Measurements from ENCODE around the gene COQ10B.
"Not testable (repeated sequence)": the region's sequence is repeated elsewhere in the genome, so short reads cannot be mapped to it uniquely, and the experiment has no call there.

Gene COQ10B

GRCh38 chr2:197452754-197453122, 614 bp upstream of the COQ10B start:
- DNase-seq = no peak

DNA sequence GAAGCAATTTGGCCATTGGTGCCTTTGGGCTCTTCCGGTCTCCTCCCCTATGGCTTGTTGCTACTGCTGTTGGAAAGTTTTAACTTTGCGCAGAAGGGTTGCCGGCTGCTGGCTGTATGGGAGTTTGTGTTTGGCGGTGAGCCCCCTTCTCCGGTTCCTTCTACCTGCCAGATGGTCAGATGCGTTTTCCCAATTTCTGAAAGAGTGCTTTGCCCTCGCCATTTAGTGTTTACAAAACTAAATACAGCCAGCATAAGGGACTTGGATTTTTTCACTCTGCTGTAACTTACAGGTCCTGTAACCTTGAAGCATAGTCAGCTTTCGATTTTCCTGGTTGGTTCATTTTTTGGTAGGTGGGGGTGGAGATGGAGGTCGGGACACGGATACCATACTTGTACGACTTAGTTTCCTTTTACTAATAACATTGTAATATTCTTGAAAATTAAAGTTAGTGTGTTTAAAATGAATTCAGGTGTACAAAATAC, 604 bp downstream of the COQ10B start:
- no peak for DNase-seq

- DNase-seq = no peak
These were observed 1.6 kb downstream of the COQ10B start for GRCh38 chr2:197454923-197455322.

DNA sequence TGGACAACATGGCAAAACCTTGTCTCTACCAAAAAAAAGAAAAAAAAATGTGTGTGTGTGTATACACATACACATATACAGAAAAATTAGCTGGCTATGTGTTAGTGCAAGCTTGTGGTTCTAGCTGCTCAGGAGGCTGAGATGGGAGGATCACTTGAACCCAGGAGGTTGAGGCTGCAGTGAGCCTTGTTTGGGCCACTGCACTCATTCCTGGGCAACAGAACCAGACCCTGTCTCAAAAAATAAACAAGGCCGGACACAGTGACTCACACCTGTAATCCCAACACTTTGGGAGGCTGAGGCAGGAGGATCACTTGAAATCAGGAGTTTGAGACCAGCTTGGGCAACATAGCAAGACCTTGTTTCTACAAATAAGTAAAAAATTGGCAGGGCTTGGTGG, 2.1 kb downstream of the COQ10B start:
- no peak for DNase-seq

DNA sequence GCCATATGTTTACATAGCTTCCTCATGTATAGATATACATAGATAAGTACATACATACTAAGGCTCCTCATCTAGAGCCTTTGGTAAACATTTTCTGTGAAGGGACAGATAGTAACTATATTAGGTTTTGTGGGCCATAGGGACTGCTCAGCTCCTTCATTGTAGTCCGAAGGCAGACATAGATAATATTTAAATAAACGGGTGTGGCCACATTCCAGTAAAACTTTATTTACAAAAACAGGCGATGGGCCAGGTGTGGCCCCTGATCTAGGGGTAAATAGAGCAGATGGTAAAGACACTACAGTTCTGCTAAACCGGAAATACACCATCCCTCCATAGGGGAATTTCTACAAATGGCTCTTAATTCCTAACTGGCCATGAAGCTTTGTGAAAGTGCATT, 7.3 kb downstream of the COQ10B start:
- no peak for DNase-seq

DNA sequence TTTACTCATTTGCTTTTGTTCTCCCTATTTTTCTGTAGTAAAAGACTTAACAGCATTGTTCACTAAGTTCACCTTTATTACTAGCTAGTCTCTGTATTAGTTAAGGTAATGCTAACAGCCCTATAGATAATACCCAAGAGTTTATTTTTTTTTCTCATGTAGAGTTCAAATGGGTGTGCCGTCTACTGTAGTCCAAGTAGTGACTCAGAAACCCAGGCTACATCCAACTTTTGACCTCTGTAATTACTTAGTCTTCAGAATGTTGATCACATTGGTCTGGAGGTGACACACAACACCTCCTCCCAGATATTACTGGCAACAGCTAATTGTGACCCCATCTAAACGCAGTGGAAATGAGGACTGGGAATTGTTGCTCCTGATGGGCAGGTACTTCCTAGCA, 7.7 kb downstream of the COQ10B start:
- no peak for DNase-seq

DNA sequence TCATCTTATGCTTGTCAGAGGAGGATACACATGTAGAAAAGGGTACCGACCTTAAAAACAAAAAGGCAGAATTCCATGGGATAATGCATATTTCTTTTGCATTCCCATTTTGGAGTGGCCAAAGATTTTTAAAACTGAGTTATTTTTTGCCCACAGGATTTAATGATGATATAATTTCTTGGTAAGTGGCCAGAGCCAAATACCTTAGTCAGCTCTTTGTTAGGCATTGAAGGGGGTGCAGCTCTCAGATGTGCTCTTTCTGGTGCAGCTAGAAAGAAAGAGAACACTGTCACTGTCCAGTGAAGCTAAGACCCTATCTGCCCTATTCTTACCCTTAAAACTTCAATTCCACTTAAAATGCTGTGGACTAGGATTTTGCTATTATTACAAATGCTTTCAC, 10.8 kb downstream of the COQ10B start:
- peak; percentile 51 for DNase-seq

DNA sequence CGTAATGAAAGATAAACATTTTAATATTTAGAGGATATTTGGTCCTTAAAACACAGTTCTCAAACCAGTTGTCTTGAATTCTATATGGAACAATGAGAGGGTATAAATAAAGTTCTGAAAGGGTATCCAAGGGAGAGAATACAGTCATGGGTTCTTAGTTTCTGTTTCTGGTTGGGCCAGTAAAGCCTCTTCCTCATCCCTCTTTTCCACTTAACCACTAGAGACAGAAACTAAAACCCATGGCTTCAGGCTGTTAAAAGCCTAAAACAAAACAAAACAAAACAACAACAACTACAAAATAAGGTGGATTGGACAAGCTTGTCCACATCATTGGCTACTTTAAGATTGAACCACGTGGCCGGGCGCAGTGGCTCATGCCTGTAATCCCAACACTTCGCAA, 18.8 kb downstream of the COQ10B start:
- DNase-seq = no peak

GRCh38 chr2:197477797-197478196, 24.4 kb downstream of the COQ10B start:
- DNase-seq = no peak

DNA sequence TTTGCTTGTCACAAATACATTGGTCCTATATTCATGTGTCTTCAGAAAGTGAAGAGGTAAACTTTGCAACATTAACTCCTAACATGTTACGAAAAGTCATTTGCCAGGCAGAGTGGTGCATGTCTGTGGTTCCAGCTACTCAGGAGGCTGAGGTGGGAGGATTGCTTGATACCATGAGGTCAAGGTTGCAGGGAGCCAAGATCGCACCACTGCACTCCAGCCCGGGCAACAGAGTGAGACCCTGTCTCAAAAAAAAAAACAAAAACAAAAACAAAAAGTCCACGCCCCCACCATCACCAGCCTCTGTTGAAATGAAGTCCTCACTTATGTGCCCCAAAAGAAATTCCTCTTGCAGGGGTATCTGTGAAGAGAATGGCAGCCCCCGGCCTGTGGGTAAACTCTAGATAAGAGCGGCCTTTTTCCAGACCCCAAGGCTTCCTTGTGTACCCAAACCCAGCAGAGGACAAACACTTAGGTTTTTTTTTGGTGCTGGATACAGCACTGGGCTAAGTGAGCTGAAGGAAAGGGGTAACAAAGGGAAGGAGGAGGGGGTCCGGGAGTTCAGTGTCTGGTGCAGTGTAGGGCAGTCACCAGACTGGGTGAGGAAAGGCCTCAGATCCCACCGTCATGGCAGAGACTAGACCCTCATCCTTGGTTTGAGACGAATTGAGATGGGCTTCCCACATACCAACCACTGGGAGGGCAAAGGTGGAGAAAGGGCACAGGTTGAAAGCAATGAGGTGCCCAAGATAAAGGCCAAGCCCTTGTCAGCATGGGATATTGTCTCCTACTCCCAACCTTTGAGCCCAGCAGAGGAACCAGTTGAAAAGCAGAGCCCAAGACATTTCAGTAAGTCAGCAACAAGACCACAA, 27.0 kb downstream of the COQ10B start:
- DNase-seq = no peak

DNA sequence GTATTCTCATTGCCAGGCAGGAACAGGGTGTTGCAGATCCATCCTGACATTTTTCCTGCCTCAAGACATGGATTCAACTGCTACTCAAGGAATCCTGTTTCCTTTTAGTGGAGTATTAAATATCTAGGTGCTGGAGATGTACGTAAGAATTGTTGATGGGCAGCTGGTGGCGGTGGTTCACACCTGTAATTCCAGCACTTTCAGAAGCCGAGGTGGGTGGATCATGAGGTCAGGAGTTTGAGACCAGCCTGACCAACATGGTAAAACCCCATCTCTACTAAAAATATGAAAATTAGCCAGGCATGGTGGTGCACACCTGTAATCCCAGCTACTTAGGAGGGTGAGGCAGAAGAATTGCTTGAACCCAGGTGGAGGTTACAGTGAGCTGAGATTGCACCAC, 30.9 kb downstream of the COQ10B start:
- DNase-seq = not testable (repeated sequence)

DNA sequence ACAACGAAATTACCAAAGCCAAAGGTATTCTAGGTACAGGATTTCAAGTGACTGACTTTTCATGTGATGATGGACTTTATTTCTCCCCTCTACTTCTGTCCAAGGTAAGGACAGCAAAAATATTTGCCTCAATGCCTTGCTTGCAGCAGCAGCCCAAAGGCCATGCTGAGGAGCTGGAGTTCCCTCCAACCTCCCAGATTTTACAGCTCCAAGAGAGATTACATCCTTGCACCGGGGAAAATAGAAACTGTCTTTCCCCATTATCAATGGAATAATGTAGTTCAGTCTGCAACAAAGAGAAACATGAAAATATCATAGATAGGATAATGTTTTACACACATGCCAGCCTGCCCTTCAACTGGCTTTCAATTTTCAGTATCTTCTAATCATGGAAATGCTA, 32.8 kb downstream of the COQ10B start:
- DNase-seq = no peak

- no peak for DNase-seq
These were observed 34.0 kb downstream of the COQ10B start for GRCh38 chr2:197487385-197487784.

- DNase-seq = no peak
These were observed 42.2 kb downstream of the COQ10B start for GRCh38 chr2:197495433-197496134.

GRCh38 chr2:197496695-197497094, 43.3 kb downstream of the COQ10B start:
- DNase-seq = no peak

DNA sequence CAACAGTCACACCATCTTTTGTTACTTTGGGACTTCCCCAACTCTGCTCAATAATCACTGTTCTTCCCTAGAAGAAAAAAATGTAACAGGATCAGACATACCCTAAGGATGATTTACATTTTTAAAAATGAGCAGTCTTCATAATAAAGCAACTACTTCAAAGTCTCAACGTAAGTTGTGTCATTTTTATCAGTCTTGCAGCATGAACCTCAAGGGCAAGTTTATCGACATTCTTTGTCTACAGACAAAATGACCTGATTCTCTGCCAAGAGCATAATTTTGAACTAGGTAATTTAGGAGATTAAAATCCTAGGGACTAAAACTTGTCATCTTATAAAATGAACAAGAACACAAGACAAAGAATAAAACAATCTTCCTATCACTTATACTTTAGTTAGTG, 44.0 kb downstream of the COQ10B start:
- DNase-seq = no peak

- DNase-seq = peak; percentile 25
These were observed 45.0 kb downstream of the COQ10B start for GRCh38 chr2:197498235-197498936.

DNA sequence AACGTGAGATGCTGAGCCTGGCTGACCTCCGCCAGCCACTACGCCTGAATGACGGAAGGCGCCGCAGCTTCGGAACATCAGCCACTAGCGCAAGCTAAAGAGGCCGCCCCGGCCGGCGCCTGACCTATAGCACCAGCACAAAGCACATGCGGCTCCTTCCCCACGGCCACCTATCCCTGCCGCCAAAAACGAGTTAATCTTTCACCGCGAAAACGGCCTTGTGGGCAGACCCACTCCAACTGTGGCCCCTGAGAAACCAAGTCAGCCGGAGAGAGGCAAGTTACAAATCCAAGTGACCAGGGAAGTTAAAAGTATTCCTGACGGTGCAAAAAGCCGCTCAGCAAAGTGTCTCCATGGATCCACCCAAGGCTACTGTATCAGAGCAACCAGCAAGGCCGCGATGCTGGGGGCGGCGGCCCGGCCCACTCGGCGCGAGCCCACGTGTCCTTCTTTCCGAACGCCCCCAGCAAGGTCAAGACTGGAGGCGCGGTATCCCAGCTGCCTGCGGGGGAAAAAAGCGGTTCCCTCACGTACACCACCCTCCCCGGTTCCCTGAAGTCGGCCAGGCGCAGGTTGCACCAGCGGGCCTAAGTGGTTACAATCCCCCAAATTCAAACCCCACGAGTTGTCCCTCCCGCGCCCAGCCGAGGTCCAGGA, 45.7 kb downstream of the COQ10B start:
- peak; percentile 19 for DNase-seq

GRCh38 chr2:197499594-197500502, 46.5 kb downstream of the COQ10B start, which contains the start of the genes HSPD1 and HSPE1:
Gene HSPD1, minus strand, starts transcription at chr2:197499840. Its CDS starts 992 bp downstream, at chr2:197498848.
Gene HSPE1, plus strand, starts transcription at chr2:197500379. Its CDS starts 58 bp downstream, at chr2:197500437.
- DNase-seq = peak; percentile 100

DNA sequence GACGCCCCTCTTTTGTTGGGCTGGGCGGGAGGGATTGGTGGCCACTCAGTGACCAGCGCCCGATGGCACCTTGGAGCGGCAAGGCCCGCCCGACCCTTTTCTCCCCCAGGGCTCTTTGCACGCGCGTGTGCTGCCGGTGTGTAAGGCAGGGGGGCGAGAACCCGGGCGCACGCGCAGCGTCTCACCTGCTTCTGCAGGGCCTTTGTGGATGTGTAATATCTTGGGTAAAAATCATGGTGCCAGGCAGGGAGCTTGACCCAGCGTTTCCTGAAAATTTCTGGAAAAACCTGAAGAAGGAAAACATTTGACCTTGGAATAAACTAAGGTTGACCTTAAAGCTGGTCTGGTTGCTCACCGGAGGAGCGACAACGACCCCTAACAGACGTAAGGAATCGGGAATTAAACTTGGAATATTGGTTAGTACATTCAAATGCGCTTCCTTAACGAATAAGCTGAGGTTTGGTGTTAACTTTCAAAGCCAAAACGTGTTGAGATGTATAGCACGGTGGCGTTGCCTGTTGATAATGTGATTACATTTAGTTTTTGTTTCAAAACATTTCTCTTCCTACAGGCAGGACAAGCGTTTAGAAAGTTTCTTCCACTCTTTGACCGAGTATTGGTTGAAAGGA, 47.3 kb downstream of the COQ10B start:
- DNase-seq = no peak

DNA sequence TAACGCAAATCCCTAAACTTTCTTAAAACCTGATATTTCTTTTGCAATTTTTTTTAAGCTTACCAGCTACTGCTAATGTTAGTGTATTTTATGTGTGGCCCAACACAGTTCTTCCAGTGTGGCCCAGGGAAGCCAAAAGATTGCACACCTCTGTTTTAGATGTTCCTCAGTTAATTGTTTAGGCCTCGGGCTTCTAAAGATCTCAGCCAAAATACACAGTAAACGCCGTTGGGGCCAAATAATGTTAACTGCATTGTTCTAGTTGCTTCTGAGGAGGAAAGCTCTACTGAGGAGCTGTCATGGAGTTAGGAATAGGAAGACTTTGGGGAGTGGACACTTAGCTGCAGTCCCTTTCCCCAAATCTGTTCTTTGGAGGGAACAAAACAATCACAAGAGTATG, 48.8 kb downstream of the COQ10B start:
- DNase-seq = no peak

Measured in fibroblast of upper back skin (primary cell).